GM19035 (cell line): Measurements from ENCODE around the gene BMP7.
"Not testable (repeated sequence)": the region's sequence is repeated elsewhere in the genome, so short reads cannot be mapped to it uniquely, and the experiment has no call there.

Experiments used
- ATAC-seq: cut with Tn5 transposase; IDR thresholded peaks from one replicate; pipeline ENCODE4 v1.9.1; 2021; ENCODE audit not compliant: unreplicated experiment

BMP7 gene

DNA sequence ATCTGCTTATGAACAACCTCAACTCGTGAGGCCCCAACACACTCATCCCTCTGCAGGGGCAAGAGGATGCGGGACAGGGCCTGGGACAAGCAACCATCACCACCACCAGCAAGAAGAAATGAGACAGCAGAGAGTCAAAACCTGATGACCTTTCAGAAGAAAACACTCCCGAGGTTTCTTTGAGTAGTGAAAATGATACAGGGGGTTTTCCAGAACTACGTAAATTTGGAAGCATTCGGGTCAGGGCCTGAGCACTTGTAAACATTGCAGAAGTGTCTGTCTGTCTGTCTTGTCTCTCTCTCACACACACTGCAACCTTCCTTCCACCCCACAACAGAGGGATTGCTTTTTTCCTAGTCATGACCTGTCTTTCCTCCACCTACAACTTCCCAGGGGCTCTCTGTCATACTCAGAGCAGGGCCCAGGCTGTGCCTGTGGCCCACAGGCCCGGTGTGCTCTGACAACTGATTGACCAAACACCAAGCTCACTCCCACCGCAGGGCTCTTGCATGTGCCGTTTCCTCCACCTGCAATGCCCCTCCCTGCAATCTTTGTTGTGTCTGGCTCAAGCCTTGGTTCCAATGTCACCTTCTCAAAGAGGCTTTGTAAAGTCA lies 90.9 kb downstream of the BMP7 start:
- ATAC-seq = peak; percentile 43

DNA sequence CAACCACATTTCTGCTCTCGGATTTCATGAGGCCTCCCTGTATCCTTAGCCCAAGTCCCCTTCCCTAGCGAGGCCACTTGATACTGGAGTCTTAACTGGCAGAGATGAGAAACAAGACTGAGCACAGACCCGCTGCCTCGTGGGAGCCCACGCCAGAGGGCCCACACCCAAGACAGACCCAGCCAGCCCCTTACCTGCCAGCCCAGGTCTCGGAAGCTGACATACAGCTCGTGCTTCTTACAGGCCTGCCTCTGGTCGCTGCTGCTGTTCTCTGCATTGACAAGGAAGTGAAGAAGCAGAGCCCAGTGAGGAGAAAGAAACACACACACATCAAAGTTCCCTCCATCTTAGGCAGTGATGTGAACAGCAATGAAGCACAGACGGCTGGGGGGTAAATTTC lies 91.7 kb downstream of the BMP7 start:
- no peak for ATAC-seq

DNA sequence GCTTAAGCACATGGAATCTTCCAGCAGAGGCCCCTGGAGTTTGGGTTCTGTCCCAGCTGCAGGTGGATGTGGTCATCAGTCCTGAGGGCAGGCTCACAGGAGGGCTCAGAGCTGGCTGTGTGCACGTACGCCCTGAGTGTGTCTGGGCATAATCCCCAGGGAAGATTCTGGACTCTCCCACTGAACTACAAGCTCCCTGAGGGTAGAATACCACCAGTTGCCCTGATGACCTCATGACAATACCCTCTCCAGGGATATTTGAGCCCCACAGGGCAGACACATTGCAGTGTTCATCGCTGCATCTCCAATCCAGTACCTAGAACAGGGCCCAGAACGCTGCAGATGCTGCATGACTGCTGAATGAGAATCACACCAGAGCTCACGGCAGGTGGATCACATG lies 92.5 kb downstream of the BMP7 start:
- no peak for ATAC-seq

DNA sequence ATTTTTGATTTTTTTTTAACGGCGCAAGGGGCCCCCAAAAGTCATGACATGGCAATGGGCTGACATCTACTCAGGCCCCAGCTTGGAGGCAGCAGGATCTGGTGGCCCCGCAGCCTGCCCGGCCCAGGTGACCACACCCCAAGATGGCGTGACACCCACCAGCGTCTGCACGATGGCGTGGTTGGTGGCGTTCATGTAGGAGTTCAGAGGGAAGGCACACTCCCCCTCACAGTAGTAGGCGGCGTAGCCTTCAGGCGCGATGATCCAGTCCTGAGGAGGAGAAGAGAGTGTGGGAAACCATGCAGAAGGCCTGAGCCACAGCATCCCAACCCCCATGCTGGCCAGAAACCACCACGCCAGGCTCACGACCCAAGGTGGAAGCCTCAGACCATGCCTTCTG lies 93.4 kb downstream of the BMP7 start:
- no peak for ATAC-seq

DNA sequence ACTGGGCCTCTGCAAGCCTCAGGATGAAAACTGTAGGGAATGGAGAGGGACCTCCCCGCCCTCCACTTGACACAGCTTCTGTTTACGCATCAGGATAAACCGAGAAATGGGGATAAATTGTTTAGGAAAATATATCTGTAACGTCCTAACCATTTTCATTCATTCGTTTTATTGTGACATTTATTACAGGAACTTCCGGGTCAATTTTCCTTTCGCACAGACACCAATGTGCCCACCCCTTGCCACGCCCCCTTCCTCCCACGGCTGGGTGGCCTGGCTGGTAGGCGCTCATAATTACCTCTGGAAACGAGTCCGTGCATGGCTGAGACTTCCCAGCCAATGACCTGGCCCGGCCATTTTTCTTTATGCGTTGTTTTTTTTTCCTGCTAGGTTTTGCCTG lies 96.1 kb downstream of the BMP7 start:
- ATAC-seq = no peak

DNA sequence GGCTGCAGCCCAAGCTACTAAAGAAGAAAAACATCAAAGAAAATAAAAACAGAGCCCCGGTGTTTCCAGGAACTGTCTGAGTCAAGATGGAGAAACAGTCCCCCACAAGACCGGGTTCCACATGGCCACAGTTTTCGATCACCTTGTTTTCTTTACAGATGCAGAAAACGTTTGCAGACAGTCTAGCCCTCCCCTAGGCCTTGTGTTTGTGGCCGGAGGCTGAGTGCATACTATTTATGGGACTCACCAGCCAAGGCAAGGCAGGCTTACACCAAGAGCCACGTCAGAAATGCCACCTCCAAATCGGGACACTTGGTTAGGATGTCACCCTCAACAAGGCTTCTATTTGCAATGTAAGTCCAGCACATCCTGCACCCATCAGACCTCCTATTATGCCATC lies 97.3 kb downstream of the BMP7 start:
- ATAC-seq = no peak

DNA sequence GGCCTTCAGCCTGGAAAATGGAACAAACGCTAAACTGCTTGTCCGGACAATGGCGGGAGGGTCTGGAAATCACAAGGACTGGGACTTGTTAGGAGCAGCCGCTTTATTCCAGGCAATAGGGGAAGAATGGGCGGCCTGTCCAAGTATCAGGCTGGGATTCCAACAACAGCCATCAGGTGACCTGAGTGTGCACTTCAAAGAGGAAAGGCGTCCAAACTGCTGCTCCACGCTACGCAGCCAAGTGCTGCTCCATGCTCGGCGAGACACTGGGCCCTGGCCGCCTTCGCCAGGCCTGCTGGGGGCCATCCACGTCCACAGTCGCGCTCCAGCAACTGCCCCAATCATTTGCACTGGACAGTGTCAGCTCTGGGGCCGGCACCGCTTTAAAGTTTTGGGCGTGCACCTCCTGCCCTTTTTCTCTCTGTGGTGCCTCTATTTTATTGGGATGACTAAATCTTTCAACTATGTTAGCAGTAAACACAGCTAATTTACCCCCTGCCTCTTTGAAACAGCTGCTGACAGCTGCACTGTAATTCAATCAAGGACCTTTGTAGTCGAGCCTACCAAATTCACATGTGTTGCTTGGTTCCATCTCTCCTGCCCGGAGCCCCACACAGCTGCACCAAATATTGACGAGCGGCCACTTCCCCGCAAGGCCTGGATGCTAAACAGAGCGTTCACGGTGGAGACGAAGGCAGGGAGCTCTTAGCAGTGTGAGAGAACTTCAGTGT lies 98.3 kb downstream of the BMP7 start:
- ATAC-seq = no peak

DNA sequence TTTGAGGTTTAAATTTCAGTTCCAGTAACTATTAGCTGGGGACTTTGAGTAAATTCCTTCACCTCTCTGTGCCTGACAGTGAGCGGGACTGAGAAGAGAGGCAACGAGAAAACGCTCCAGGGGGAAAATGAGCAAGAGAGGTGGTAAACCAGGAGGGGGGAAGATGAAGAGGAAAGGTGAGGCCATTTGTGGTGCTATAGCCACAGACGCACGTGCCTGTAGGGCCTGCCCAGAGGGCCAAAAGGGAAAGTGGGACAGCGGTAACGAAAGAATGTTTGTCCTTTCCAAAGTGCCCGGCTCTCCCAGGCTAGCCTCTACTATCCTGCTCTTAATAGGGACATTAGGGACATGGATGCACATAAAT lies 99.2 kb downstream of the BMP7 start:
- ATAC-seq = no peak

DNA sequence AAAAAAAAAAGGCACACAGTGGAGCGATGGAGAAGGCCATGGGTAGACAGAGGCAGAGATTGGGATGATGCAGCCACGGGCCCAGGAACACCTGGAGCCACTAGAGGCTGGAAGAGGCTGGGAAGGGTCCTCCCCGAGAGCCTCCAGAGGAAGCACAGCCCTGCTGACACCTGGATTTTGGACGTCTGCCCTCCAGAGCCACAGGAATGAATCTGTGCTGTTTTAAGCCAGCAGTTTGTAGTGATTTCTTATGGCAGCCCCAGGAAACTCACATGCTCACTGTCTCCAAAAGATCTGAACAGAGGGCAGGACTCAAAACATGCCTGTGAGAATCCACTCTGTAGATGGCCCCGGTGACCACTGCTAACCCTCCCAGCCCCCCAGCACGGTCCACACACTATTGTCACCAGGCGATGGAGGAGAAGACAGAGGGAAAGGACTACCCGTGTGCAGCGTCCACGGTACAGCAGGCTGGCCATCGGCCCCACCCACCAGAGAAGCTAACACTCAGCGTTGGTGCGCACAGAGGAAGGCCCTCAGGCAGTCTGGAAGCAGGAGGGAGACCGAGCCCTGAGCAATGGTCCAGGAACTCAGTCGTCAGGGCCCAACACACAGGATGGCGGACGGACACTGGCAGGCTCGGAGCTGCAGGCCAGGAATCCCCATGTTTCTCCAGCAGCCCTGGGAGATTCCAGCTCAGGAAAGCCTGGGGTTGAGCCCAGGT lies 99.7 kb downstream of the BMP7 start:
- ATAC-seq = no peak

DNA sequence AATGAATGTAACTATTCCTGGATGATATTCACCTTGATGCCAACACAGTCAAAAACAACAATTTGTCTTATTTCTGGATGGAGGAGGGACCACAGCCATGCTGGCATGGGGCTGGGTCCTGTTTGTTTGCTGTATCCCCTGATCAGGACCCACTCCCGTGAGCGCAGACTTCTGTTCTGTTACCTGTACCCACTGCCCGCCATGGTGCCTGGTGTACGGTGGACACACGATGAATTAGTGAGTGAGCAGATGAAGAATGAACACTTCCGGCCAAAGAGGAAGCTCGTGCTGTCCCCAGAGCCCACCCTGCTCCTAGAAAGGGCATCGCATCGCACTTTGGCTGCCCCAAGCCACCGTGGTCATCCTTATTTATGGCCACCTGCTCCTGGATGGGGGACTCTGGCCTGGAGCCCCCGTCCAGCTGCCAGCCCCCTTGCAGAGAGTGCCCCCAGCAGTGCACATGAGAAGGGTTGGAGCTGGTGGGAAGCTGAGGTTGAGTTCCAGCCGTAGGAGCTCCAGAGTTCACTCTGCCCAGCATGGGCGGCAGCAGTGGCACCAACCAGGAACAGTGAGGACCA lies 100.9 kb downstream of the BMP7 start:
- no peak for ATAC-seq

DNA sequence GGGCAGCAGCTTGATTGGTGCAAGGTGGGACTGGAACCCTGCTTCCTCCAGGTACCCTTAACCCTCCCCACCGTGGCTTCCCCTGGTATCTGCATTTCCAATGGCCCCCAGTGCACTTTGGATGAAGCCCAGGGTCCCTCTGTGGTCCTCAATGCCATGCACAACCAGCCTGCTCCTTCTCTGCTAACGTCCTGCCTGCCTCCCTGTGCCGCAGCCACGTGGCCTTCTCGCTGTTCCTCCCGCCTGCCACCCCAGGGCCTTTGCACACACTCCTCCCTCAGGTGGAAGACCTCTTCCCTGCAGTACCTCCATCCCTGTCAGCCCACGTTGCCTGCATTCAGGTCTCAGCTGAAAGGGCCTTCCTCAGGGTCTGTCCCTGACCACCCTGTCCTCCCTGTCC lies 101.6 kb downstream of the BMP7 start:
- ATAC-seq = no peak

DNA sequence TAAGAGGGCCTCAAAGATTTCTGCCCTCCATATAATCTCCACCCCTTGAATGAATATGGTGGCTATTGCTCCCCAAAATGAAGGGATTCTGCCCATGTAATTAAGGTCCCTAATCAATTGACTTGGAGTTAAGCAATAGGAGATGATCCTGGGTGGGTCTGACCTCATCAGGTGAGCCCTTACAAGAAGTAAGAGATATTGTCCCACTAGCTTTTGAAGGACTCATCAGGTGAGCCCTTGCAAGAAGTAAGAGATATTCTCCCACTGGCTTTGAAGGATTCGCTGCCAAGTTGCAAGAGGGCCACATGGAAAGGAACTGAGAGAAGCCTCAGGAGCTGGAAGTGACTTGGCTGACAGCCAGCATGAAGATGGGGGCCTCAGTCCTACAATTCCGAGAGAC lies 103.4 kb downstream of the BMP7 start:
- ATAC-seq = no peak

DNA sequence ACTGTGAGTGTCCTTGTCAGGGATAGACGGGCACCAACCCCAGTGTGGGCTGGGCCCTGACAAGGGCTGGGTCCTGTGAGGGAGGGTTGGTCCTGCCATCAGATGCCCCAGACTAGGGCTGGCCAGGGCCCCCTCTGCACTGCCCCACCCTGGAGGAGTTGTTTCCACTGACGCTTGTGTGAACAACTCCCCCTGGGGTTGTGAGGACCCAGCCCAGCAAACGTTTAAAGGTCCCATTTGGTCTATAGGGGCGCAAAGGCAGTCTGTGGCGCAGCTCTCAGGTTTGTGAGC lies 104.1 kb downstream of the BMP7 start:
- ATAC-seq = no peak

DNA sequence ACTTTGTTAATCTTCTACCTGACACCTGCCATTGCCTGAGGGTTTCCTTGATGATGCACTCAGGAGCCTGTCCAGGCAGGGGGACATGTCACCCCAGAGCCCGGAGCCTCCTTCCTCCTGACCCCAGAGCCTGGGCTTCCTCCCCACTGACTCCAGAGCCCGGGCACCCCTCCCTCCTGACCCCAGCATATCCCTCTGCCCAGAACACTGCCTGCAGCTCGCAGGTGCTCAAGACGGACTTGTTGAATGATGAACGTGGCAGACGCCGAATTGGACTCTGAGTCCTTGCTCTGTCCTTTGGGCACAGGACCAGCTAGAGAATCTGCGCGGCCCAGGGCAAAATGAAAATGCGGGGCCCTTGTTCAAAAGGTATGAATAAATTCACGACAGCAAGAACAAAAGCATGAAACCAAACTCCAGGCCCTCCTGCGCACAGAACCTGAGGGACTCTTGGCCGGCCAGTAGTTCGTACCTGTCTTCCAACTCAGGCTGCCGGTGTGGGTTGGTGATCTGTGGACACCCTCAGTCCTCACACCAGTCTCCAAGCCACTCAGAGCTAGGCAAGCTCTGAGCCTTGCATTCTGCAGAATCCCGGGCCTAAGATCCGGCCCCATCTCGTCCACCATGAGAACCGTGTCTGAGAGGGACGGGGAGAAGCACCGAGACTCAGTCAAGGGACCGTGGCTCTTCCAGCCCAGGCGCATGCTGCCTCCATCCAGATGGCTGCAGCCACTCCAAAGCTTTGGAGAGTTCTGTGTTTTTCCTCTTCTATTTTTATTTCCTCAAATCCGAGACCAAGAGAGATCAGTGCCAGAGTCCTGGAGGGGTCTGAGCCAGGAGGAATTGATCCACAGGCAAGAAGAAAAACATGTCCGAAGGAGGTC lies 104.7 kb downstream of the BMP7 start:
- no peak for ATAC-seq

DNA sequence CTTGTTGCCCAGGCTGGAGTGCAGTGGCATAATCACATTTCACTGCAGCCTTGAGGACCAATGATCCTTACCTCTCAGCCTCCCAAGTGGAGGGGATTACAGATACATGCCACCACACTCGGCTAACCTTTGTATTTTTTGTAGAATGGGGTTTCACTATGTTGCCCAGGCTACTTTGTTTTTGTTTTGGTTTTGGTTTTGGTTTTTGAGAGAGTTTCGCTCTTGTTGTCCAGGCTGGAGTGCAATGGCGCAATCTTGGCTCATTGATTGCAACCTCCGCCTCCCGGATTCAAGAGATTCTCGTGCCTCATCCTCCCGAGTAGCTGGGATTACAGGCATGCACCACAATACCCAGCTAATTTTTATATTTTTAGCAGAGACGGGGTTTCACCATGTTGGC lies 105.5 kb downstream of the BMP7 start:
- ATAC-seq = no peak

DNA sequence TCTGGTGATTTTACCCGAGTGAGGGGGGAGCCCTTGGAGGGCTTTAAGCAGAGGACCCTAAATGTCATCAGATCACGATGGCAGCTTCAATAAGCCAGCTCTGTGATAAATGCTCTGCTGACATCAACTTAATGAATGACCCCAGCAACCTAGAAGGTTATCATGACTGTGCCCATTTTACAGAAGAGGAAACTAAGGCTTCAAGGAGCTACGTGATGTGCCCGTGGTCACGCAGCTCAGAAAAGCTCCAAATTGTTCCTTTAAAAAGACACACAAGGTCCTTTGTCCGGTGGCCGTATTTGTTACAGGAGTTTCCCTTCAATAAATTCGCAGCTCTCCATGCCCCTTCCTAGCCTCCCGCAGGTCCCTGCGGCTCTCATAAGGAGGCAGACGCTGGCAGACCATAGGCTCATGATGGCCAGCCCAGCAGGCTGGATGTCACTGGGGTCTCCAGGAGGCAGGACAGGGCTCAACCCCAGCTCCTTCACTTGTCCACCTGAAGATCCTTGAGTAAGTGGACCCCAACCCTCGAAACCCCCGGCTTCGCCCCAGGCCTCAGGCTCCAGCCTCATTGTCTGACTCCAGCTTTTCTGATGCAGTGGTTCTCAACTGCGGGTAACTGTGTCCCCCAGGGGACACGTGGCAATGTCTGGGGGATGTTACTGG lies 106.4 kb downstream of the BMP7 start:
- ATAC-seq = no peak

DNA sequence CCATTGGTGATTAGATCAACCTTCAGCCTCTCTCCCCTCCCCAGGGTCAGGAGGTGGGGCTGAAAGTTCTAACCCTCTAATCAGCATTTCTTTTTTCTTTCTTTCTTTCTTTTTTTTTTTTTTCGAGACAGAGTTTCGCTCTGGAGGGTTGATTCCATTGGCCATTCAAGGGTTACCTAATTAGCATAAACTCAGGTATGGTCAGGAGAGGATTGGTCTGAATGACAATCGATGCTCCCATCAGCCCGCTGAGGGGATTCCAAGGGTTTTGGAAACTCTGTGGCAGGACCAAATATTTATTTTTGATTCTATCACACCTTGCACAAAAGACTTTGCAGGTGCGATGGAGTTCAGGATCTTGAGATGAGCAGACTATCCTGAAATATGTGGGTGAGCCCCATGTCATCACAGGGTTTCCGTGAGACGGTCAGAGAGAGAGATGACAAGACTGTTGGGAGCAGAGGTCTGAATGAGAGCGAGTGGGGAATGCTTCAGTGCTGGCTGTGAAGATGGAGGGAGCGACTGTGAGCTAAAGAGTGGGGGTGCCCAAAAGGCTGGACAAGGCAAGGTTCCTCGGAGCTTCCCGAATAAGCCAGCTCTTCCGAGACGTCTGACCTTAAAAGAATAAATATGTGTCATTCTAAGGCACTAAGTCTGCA lies 107.1 kb downstream of the BMP7 start:
- no peak for ATAC-seq

DNA sequence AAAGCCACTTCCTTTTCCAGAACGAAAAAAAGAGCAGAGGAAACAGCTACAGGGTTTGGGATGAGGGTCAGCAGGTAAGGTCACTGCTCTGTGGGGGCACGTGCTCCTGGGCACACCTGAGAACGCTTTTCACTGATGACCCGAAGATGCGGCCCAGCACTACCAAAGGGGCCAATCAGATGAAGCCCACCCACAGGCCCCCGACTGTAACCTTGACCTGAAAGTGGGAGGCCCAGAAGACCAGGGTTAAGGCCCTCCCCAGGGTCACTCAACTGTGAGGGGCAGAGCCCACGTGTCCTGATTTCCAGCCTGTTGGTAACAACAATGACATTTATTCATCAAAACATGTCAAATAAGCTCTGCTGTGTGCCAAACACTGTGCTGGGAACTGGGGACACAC lies 108.0 kb downstream of the BMP7 start:
- no peak for ATAC-seq

DNA sequence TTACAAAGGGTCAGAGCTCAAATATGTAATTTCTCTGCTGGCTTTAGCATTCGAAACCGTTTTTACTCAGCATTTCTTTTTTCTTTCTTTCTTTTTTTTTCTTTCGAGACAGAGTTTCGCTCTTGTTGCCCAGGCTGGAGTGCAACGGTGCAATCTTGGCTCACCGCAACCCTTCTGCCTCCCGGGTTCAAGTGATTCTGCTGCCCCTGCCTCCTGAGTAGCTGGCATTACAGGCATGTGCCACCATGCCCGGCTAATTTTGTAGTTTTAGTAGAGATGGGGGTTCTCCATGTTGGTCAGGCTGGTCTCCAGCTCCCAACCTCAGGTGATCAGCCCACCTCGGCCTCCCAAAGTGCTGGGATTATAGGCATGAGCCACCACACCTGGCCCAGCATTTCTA lies 108.7 kb downstream of the BMP7 start:
- ATAC-seq = not testable (repeated sequence)

DNA sequence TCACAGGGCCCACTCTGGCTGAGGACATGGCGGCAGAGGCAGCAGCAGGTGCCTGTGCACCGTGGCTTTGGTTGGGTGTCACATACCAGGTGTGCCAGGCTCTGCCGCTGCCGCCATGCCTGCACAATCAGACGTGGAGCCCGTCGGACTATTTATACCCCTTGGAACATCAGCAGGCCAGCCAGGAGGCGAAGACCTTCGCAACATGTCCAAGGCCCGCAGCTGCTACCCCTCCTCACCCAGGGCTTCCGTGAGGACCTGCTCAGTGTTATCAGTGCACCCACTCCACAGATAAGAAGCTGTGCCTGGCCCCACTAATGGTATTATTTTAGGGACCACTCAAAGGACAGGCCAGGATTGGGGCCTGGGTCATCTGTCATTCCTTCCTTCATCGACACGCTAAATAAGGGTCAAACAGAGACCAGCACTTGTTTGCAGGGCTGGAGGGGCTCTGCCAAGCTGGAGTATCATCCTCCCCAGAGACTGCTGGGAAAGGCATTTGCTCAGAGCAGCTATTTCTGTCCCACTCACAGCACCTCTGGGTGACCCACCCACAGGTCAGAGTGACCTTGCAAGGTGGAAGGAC lies 109.2 kb downstream of the BMP7 start:
- ATAC-seq = no peak
